ENCODE results near the gene KCNH5.

DNA sequence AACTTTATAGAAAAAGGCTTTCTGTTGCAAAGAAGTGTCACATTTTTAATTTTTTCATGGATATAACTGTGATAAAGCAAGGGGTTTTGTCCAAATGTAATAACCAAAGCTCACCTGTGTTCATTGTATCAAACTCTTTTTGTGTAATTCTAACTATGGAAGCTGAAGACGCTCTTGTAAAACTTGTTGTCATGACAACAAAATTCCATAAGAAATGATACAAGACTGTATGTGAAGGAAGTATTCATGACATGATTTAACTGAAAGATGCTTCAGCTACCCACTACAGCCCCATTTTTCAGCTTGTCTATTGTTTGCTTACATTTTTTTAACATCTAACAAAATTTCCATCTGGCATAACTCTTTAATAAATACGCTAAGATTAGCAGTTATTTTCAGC lies 360.9 kb downstream of the KCNH5 start:
- TF ChIP-seq CTCF (IDR thresholded peaks at IDR 0.05; ENCODE audit: low read depth, low read length) (no peak), POLR2A (IDR thresholded peaks at IDR 0.05; ENCODE audit: extremely low read depth, insufficient read length) (no peak), MYC (IDR thresholded peaks at IDR 0.05; ENCODE audit: low read depth, low read length) (no peak)
